Epithelial cell of esophagus (primary cell): ENCODE data around the gene P2RY11.

Source experiments
- DNase-seq: peaks from one replicate; pipeline ENCODE4 v3.0.0; 2010; ENCODE audit warnings: low read depth
- H3K4me3 ChIP-seq: 2 replicates; pipeline ENCODE4 v1.5.1; 2011; ENCODE audit warnings: mild to moderate bottlenecking, low read length, control low read depth
- TF ChIP-seq, protein P1 (sequence below): IDR thresholded peaks from 2 replicates; pipeline ENCODE4 v1.5.1; 2011; ENCODE audit warnings: low read depth, mild to moderate bottlenecking, low read length, control low read depth, inconsistent platforms; ENCODE audit not compliant: insufficient read depth; ENCODE audit errors: missing control alignments

The P2RY11 gene

DNA sequence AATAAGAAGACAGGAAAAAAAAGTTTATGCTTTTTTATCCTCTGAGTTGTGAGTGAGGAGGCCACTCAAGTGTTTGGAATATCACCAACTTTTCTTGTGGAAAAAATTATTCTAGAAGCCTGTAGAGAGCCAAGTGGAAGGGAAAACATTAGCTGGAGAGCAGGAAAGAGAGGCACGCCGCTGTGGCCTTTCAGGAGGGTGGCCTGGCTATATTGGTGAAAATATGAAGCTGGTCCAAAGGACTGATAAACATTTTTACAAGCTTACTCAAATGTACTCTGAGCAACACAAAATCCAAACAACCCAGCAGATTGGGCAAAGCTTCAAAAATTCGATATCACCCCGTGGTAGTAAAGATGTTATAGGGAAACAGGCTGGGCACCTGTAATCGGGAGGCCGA lies 10.6 kb downstream of the P2RY11 start:
- H3K4me3 ChIP-seq, result no peak overlapping the region
- DNase-seq, result no peak
- TF ChIP-seq, protein P1, sequence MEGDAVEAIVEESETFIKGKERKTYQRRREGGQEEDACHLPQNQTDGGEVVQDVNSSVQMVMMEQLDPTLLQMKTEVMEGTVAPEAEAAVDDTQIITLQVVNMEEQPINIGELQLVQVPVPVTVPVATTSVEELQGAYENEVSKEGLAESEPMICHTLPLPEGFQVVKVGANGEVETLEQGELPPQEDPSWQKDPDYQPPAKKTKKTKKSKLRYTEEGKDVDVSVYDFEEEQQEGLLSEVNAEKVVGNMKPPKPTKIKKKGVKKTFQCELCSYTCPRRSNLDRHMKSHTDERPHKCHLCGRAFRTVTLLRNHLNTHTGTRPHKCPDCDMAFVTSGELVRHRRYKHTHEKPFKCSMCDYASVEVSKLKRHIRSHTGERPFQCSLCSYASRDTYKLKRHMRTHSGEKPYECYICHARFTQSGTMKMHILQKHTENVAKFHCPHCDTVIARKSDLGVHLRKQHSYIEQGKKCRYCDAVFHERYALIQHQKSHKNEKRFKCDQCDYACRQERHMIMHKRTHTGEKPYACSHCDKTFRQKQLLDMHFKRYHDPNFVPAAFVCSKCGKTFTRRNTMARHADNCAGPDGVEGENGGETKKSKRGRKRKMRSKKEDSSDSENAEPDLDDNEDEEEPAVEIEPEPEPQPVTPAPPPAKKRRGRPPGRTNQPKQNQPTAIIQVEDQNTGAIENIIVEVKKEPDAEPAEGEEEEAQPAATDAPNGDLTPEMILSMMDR, result no peak

DNA sequence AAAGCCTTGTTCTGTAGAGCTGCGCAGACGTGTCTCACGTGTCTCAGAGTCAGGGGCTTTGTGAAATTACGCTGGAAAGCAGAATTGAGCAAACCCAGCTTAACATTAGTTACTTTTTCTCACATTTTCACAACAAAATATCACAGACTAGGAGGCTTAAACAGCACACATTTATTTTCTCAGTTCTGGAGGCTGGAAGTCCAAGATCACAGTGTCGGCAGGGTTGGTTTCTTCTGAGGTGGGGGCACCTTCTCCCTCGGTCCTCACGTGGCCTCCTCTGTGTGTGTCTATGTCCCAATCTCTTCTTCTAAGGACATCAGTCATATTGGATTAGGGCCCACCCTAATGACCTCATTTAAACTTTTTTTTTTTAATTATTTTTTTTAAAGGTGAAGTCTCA lies 12.9 kb downstream of the P2RY11 start:
- DNase-seq, result no peak
- no peak overlapping the region for H3K4me3 ChIP-seq
- TF ChIP-seq, protein P1, result no peak

DNA sequence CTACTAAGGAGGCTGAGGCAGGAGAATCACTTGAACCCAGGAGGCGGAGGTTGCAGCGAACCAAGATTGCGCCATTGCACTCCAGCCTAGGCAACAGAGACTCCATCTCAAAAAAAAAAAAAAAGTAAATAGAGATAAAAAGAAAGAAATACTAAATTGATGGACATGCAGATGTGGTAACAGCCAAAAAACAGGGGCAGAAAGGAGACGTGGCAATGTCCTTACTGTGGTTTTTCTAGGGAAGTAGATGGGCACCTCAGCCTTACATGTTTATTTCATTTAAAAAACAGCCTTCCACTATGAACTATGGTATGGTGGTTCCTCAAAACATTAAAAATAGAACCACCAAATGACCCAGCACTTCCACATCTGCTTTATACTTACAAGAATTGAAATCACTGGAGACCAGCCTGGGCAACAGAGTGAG lies 14.7 kb downstream of the P2RY11 start:
- DNase-seq, result no peak

DNA sequence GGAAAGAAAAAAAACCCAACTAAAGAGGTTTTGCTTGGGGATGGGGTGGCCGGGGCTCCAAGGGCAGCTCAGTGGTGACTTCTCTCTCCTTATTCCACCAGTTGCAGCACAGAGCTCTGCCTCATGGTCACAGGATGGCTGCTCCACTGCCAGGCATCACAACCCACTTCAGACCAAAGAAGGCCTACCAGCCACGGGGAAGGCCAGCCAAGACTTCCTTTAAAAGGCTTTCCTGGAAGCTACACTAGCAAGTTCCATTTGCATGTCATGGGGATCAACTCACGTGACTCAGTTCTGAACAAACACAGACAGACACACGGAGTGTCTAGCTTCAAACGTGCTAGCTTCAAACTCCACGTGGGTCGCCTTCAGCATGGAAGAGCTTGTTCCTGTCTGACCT lies 21.4 kb downstream of the P2RY11 start:
- TF ChIP-seq, protein P1, result no peak
- no peak overlapping the region for H3K4me3 ChIP-seq
- no peak for DNase-seq

More for the DNA sequence above, 14.7 kb downstream of the P2RY11 start:
- no peak overlapping the region for H3K4me3 ChIP-seq
- TF ChIP-seq, protein P1, result no peak

DNA sequence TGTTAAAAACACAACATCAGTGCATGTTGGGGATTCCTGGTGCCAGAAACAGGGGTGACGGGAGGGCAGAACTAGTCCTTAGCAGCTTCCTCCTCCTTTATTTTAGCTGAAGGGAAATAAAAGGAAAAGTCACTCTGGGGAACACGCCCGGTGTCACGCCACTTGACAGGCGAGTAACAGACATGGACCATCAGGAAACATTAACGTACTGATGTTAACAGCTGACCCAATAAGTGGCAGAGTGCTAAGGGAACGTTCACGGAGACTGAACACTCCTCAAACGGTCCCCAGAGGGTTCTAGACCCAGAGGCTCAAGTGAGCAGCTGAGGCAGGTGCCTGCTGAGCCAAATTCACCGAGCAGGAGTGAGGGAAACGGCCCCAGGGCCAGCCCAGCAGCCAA lies 22.1 kb downstream of the P2RY11 start:
- TF ChIP-seq, protein P1, result no peak
- H3K4me3 ChIP-seq, result no peak overlapping the region
- DNase-seq, result no peak

DNA sequence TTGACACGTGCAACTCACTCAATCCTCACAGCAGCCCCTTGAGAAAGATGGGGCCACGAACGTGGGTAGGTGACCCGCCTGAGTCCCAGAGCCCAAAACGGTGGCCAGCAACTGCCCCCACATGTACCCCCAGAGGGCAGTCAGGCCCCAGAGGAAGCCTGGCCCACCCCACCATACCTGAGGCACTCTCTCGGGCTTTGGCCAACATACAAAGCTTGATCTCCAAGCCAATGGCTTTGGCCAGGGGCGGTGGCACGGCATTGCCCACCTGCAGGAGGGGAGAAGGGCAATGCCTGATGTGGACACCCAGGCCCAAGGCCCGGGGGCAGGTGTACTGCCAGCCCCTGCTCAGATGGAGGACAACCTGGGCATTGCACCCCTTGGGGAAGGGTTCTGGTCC lies 22.5 kb downstream of the P2RY11 start:
- H3K4me3 ChIP-seq, result no peak overlapping the region
- TF ChIP-seq, protein P1, result no peak
- DNase-seq, result no peak

DNA sequence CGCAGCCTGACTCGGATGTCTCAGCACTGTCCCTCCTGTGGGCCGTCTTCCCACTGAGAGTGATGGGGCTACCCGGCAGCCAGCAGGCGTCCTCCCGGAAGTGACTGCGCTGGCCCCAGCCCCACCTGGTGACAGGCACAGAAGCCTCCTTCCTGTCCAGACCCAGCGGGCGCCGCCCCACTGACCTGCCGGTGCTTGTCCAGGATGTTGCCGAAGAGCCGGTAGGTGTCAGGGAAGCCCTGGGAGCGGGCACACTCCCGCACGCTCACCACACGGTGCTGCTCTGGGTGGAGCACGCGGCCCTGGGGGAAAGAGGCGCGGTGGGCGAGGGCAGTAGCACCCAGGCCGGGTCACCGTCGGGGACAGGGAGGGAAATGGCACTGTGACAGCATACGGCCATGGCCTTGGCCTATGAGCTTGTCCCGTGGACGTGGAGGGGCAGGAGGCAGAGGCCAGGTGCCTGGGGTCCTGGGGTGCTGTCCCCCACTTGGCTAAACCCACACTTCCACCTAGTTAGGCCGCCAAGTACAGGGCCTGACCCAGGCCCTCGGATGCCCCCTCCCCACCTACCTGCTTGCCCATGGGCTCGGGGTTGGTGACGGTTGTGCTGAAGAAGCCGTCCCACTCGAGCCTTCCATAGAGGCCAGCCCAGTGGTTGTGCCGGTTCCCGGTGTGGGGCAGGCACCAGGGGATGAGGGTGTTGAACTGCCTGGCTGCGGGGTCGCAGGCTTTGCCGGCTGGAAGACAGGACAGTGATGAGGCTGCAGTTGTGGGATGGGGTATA lies 24.2 kb downstream of the P2RY11 start:
- no peak overlapping the region for H3K4me3 ChIP-seq
- TF ChIP-seq, protein P1, result no peak
- peak; percentile 58 for DNase-seq
